NAMALWA (cell line): Measurements from ENCODE around the gene HM13.
"Not testable (repeated sequence)": the region's sequence is repeated elsewhere in the genome, so short reads cannot be mapped to it uniquely, and the experiment has no call there.

Source experiments
- DNase-seq: peaks from one replicate; pipeline ENCODE4 v3.0.0-alpha.2; 2015; ENCODE audit warnings: low spot score

Gene HM13

GRCh38 chr20:31593221-31594001, 79.2 kb downstream of the HM13 start:
- DNase-seq = no peak

DNA sequence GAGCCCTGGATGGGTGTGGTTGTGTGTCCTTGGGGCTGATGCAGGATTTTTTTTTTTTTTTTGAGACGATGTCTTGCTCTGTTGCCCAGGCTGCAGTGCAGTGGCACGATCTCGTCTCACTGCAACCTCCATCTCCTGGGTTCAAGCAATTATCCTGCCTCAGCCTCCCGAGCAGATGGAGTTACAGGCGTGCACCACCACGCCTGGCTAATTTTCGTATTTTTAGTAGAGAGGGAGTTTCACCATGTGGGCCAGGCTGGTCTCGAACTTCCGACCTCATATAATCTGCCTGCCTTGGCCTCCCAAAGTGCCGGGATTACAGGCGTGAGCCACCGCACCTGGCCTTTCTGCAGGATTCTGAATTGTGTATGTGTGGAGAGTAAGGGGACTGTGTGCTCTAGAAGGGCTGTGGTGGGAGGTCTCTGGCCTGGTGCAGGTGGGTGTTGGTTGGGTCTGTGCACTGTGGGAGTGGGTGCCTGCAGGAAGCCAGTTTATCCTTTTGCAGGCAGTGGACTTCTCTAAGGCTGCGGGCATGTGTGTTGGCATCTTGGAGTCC, 79.8 kb downstream of the HM13 start:
- no peak for DNase-seq

DNA sequence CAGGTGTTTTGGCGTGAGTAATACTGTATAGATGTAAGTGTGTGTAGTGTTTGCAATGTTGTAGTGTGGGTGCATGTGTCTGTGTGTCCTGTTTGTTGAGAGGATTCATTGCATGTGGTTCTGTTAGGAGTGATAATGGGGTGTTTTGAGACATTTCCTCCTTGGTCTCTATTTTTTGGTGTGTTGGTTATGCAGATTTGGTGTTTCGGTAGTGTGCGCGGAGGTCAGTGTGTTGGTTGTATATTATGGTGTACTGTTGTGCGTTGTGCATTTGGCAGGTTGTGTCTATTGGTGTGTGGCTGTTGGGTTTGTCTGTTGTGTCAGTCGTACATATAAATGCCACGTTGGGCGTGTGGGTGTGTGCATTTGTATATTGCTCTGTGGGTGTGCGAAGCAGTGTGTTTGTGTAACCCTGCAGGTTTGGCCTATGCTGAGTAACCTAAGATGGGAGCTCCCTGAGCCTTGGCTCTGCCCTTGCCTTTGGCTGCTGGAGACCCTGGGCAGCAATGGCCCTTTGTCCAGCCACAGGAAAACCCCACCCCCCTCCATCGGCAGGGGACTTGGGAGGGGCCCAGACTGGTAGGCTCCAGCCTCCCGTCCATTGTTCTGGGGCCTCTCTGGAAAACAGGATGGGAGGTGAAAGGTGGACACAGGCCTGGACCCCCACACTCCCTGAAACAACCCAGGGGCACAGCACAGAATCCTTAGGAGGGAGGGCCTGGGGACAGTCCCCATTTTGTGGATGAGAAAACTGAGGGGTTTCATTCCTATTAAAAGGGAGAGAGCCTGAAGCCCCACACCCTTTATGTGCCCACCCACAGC, 80.5 kb downstream of the HM13 start:
- no peak for DNase-seq

GRCh38 chr20:31595380-31595653, 81.1 kb downstream of the HM13 start:
- no peak for DNase-seq

- DNase-seq = no peak
These were observed 81.6 kb downstream of the HM13 start for GRCh38 chr20:31595654-31596411.

DNA sequence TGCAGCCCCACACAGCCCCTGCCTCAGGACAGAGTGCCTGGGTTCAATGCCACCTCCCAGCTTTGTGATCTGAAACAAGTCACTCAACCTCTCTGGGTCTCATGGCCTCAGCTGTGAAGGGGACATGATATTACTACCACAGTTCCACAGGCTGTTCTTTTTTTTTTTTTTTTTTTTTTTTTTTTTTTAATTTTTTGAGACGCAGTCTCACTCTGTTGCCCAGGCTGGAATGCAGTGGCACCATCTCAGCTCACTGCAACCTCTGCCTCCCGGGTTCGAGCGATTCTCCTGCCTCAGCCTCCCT, 82.1 kb downstream of the HM13 start:
- not testable (repeated sequence) for DNase-seq

DNA sequence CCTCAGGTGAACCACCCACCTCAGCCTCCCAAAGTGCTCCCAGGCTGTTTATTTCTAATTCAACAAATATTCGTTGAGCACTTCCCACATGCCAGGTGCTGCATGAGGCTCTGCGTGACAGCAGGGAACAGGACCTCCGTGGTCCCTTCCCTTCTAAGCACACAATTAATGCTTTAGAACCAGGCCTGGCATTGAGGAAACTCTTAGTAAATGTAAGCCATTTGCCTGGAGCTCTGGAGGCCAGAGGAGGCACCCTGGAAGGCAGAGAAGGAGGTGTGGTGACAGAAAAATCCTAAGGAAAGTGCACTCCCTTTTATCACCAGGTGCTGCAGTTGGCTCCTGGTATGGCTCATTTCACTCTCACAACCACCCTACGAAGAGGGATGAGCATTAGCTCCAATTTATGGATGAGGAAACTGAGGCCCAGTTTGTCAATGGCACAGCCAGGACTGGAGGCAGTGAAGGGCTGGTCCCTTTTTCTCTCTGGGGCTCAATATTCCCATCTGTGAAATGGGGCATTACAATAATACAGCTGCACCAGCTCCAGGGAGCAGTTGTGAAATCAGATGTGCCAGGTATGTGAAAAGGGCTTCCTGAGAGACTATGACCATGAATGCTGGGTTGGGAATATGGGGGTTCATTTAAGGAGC, 82.7 kb downstream of the HM13 start:
- no peak for DNase-seq

GRCh38 chr20:31597481-31597855, 83.2 kb downstream of the HM13 start:
- DNase-seq = no peak

- DNase-seq = no peak
These were observed 88.2 kb downstream of the HM13 start for GRCh38 chr20:31602431-31602778.

DNA sequence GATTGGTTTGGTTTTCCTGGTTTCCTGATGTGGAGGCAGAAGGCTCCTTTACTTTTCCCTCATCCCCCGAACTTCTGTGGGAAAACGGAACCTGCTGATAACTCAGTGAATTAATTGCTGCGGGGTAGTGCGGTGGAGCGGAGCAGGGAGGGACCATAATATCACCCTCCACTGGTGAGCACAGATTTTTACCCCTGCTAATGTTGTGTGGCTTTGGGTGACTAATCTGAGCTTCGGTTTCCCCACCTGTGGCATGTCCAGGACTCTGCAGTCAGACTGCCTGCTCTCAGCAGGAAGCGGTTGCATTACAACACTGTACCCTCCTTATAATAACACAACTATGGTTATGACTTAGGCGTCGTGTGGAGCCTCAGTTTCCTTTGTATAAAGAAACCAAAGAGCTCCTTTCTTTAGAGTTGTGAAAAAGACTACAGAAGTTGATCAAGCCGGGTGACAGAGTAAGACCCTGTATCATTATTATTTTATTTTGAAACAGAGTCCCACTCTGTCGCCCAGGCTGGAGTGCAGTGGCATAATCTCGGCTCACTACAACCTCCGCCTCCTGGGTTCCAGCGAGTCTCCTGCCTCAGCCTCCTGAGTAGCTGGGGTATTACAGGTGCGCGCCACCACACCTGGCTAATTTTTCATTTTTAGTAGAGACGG, 88.7 kb downstream of the HM13 start:
- DNase-seq = peak; percentile 92

DNA sequence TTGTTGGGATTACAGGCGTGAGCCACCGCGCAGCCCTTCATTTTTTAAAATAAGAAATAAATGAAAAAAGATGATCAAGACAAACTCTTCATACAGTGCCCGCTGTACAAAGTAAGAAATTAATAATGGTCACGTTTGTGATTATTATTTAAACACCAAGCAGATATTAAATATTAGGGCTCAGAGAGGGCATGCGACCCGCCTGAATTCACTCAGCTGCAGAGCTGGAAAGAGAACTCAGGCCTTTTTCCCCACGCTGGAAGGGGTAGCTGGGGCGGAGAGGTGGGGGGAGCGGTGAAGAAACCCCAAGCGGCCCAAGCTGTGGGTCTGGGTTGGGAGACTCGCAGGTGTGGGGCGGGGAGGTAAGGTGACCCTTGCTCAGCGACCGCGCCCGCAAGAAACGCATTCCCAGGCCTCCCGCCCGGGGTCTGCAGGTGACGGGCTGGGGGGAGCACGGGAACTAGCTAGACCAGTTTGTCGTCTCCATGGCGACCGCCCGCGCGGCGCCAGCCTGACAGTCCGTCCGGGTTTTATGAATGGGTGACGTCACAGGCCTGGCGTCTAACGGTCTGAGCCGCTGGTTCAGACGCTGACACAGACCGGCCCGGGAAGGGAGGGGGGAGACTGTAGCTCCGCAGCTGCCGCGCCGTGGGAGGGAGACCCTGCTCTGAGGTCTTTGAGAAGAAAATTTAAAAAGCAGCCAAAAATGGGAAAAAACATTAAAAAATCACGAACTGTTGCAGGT, 89.8 kb downstream of the HM13 start:
- DNase-seq = peak; percentile 97

DNA sequence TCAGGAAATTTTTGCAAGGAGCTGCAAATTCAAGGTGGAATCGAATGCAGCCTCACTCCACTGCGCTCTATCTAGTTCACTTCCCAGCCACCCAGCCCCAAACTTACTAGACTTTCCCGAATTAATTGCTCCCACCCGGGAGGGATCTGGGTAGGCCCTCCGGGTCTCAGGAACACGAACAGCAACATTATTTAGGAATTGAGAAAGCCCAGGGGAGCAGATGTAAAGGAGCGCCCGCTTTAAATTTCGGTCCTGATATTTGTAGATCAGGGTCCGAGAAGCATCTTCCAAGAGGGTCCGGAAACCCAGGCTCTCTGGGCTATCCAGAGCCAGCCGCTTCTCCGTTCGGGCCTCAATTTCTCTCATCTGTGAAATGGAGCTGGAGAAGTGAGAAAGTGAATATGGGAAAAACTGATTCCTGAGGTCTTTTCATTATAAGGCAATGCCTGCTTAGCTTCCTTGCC, 90.4 kb downstream of the HM13 start:
- DNase-seq = no peak

DNA sequence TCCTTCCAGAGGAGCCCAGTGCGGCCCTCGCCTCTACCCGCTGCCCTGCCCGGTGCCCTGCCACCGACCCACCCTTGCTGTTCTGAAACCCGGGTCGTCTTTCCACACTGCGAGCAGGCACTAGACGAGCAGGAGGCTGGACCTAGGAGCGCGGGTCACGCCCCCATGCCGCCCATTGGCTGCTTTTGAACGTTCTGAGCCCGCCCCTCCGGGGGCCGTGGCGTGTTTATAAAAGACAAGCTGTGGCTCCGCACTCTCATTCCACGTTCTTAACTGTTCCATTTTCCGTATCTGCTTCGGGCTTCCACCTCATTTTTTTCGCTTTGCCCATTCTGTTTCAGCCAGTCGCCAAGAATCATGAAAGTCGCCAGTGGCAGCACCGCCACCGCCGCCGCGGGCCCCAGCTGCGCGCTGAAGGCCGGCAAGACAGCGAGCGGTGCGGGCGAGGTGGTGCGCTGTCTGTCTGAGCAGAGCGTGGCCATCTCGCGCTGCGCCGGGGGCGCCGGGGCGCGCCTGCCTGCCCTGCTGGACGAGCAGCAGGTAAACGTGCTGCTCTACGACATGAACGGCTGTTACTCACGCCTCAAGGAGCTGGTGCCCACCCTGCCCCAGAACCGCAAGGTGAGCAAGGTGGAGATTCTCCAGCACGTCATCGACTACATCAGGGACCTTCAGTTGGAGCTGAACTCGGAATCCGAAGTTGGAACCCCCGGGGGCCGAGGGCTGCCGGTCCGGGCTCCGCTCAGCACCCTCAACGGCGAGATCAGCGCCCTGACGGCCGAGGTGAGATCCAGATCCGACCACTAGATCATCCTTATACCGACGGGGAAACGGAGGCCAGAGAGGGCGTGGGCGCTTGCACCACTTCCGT, 91.0 kb downstream of the HM13 start, which contains the start of gene ID1:
Gene ID1, plus strand, starts transcription at position 259 of the 871 bp plus-strand sequence. Its CDS starts 99 bp downstream, at position 358.
- DNase-seq = peak; percentile 97

DNA sequence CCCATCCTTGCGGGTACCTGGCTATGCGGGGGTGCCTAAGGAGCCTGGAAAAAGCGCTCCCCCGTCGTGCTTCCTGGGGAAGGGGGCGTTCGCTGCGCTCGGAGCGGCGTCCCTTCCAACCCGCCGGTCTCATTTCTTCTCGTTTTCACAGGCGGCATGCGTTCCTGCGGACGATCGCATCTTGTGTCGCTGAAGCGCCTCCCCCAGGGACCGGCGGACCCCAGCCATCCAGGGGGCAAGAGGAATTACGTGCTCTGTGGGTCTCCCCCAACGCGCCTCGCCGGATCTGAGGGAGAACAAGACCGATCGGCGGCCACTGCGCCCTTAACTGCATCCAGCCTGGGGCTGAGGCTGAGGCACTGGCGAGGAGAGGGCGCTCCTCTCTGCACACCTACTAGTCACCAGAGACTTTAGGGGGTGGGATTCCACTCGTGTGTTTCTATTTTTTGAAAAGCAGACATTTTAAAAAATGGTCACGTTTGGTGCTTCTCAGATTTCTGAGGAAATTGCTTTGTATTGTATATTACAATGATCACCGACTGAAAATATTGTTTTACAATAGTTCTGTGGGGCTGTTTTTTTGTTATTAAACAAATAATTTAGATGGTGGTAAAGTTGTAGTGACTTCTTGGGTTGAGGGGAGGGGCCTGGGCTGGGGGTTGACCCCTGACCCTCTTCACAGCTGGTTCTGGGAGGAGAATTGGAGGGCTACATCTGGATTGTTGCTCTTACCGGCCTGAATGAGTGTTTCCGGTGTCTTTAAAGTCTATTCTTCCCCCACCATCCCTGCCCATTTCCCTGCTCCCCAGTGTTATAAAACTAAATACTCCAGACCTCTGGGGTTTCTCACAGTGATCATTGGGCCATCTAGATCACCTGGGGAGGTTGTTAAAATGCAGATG, 91.9 kb downstream of the HM13 start:
- peak; percentile 32 for DNase-seq

- DNase-seq = peak; percentile 32
These were observed 92.8 kb downstream of the HM13 start for GRCh38 chr20:31606804-31607639.

- no peak for DNase-seq
These were observed 93.5 kb downstream of the HM13 start for GRCh38 chr20:31607640-31608250.

DNA sequence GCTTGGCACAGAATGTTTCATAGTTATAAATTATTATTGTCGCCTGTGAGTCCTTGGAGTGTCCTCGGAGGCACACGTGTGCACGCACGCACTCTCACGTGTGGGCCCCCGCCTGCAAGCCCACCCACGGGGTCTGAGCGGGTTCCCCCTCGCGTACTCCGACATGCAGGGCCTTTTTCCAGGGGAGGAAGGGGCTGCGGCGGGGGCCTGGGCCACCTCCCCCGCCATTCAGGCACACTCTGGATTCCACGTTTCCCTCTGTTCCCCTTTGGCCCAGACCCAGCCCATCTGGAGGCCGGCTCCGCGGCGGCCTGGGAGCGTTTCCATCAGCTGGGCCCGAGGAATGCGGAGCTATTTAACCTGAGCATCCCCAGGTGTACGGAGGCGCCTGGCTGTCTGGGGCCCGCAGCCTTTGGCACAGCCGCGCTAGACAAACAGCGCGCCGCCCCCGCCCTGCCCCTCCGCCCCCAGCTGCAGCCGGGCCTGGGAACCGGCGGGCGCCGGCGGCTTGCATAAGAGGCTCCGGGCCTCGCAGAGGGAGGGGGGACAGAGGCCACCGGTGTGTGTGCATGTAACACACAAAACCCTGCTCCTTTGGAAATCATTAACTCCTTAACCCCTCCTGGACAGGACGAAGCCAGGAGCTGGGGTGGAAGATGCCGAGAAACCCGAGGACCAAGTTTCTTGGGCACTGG, 94.2 kb downstream of the HM13 start:
- DNase-seq = no peak
